ENCODE data around the gene FUS. TPM values are rescaled to one million over a fixed set of nuclear protein-coding genes. Genes with fewer than 3 reads are reported as not detected.

FUS gene
- total and polyA plus RNA-seq, 2 of the 13 experiments (the other 11 are each of a cell fraction or from before 2014, with no cell fraction given), result 68.1 to 168 TPM

GRCh38 chr16:31179747-31180459 lies at the start of gene FUS (continued):
- TF ChIP-seq DMTF1 (CRISPR knock-in tag; IDR thresholded peaks at IDR 0.05) (0 out of 2 replicates have a peak, but pooled peaks have one; percentile 87), PAF1 (CRISPR knock-in tag; IDR thresholded peaks at IDR 0.05) (no peak), ZNF703 (CRISPR knock-in tag; IDR thresholded peaks at IDR 0.05; ENCODE audit: borderline replicate concordance) (peak; percentile 96), AGO2 (optimal IDR thresholded peaks at IDR 0.05; ENCODE audit: low read depth, low read length) (no peak), ZNF816 (CRISPR knock-in tag; IDR thresholded peaks at IDR 0.05; ENCODE audit: borderline replicate concordance) (peak; percentile 86), ARID2 (CRISPR knock-in tag; IDR thresholded peaks at IDR 0.05; ENCODE audit: borderline replicate concordance) (peak; percentile 98), MXD1 (CRISPR knock-in tag; IDR thresholded peaks at IDR 0.05) (no peak), PLRG1 (conservative IDR thresholded peaks at IDR 0.05) (no peak), TIGD3 (CRISPR knock-in tag; IDR thresholded peaks at IDR 0.05; ENCODE audit: borderline replicate concordance) (0 out of 2 replicates have a peak, but pooled peaks have one; percentile 18), ZNF256 (CRISPR knock-in tag; conservative IDR thresholded peaks at IDR 0.05) (peak; percentile 93; the same call in 1 of the 2 replicates), ZNF143 (CRISPR knock-in tag; IDR thresholded peaks at IDR 0.05) (no peak), MBD4 (IDR thresholded peaks at IDR 0.05; ENCODE audit: borderline replicate concordance, low read length) (no peak), HOXA7 (CRISPR knock-in tag; IDR thresholded peaks at IDR 0.05) (no peak), KLF16 (CRISPR knock-in tag; IDR thresholded peaks at IDR 0.05) (peak; percentile 75 to 97; a peak in 3 of 4 replicates), ARID5B (CRISPR knock-in tag; IDR thresholded peaks at IDR 0.05) (no peak), ZHX1 (CRISPR knock-in tag; IDR thresholded peaks at IDR 0.05; ENCODE audit: low read depth) (no peak), TRIM24 (CRISPR knock-in tag; IDR thresholded peaks at IDR 0.05) (no peak), SMAD3 (CRISPR knock-in tag; IDR thresholded peaks at IDR 0.05) (peak; percentile 91)

Measured in HepG2 (cell line).